PC-3 (cell line): ENCODE measurements around the gene MYO18A. TPM values are rescaled to one million over a fixed set of nuclear protein-coding genes. Genes with fewer than 3 reads are reported as not detected.

ENCODE experiments used
- ATAC-seq: fragments of 200-7000 bp; cut with Tn5 transposase; 2 replicates; pipeline ENCODE4 v1.9.1; 2020; ENCODE audit warnings: mild to moderate bottlenecking, moderate library complexity
- BruUV-seq: library from RNA; stranded (reverse); fragments of 400-500 nt; replicated peaks from 2 replicates; lab custom pipeline; 2021; lab: Mats Ljungman, UMichigan
- CTCF ChIA-PET: fragments of 300-600 bp; sonication (Branson Sonifier 250); formaldehyde crosslinking; loops from one replicate; lab custom pipeline; 2022; ENCODE audit warnings: antibody characterized with exemption; lab: Charles Lee
- POLR2A ChIA-PET: fragments of 300-600 bp; sonication (Branson Sonifier 250); formaldehyde crosslinking; loops from one replicate; lab custom pipeline; 2022; ENCODE audit warnings: antibody characterized with exemption; ENCODE audit not compliant: unreplicated experiment; lab: Charles Lee
- DNase-seq: peaks from one replicate; pipeline ENCODE4 v3.0.0-alpha.2; 2015
- H2AFZ ChIP-seq: fragments of 300-600 bp; sonication (generic); 2 replicates; pipeline ENCODE4 v1.6.0; 2016; ENCODE audit warnings: antibody characterized with exemption, low read length
- H3F3A ChIP-seq: fragments of 300-600 bp; sonication (generic); one replicate; pipeline ENCODE4 v1.6.0; 2017; ENCODE audit warnings: antibody characterized with exemption, low read length, control low read depth, mild to moderate bottlenecking; ENCODE audit not compliant: unreplicated experiment
- H3K27ac ChIP-seq: fragments of 300-600 bp; sonication (generic); 2 replicates; pipeline ENCODE4 v1.5.1; 2016; ENCODE audit warnings: mild to moderate bottlenecking, low read length
- H3K27me3 ChIP-seq: fragments of 300-600 bp; sonication (generic); 2 replicates; pipeline ENCODE4 v1.6.1; 2016; ENCODE audit warnings: low read length, mixed read lengths
- H3K36me3 ChIP-seq: fragments of 300-600 bp; sonication (generic); 2 replicates; pipeline ENCODE4 v1.6.1; 2016; ENCODE audit warnings: low read depth, mixed run types, low read length, mixed read lengths
- H3K4me1 ChIP-seq: fragments of 300-600 bp; sonication (generic); 2 replicates; pipeline ENCODE4 v1.5.1; 2016; ENCODE audit warnings: low read length; ENCODE audit not compliant: insufficient read depth
- H3K4me2 ChIP-seq: fragments of 300-600 bp; sonication (generic); 2 replicates; pipeline ENCODE4 v1.6.0; 2016; ENCODE audit warnings: low read length
- H3K4me3 ChIP-seq: fragments of 300-600 bp; sonication (generic); 2 replicates; pipeline ENCODE4 v1.5.1; 2016; ENCODE audit warnings: mild to moderate bottlenecking, low read length, mixed read lengths
- H3K79me2 ChIP-seq: fragments of 300-600 bp; sonication (generic); 2 replicates; pipeline ENCODE4 v1.6.1; 2017; ENCODE audit warnings: low read length, mixed read lengths
- H3K9ac ChIP-seq: fragments of 300-600 bp; sonication (generic); 2 replicates; pipeline ENCODE4 v1.6.0; 2016; ENCODE audit warnings: mild to moderate bottlenecking, low read length
- H3K9me2 ChIP-seq: fragments of 300-600 bp; sonication (generic); replicated peaks from 2 replicates; pipeline ENCODE4 v1.6.1; 2016; ENCODE audit warnings: mixed run types, low read length, mixed read lengths
- H3K9me3 ChIP-seq: fragments of 300-600 bp; sonication (generic); 2 replicates; pipeline ENCODE4 v1.6.1; 2016; ENCODE audit warnings: low read length, mixed read lengths
- H4K20me1 ChIP-seq: fragments of 300-600 bp; sonication (generic); 2 replicates; pipeline ENCODE4 v1.6.1; 2016; ENCODE audit warnings: low read length, mixed read lengths
- CTCF ChIP-seq: fragments of 300-600 bp; sonication (generic); conservative IDR thresholded peaks from 2 replicates; pipeline ENCODE4 v1.5.1; 2017; ENCODE audit warnings: antibody characterized with exemption, low read depth, mild to moderate bottlenecking, low read length
- EZH2 ChIP-seq: fragments of 300-600 bp; sonication (generic); IDR thresholded peaks from one replicate; pipeline ENCODE4 v1.6.1; 2017; ENCODE audit warnings: antibody characterized with exemption, mild to moderate bottlenecking, low read length; ENCODE audit not compliant: unreplicated experiment
- EZH2phosphoT487 ChIP-seq: fragments of 300-600 bp; sonication (generic); IDR thresholded peaks from 2 replicates; pipeline ENCODE4 v1.6.1; 2018; ENCODE audit warnings: mild to moderate bottlenecking, antibody characterized with exemption, low read length, borderline replicate concordance
- intact Hi-C: fragments of 100-400 bp; cut with micrococcal nuclease; formaldehyde crosslinking; loops from 2 replicates; pipeline ENCODE4 v1.9.0; 2023
- total RNA-seq: library from RNA; depleted of rRNA; stranded (reverse); fragments of >200 nt; gene quantifications from 2 replicates; pipeline ENCODE4 v1.2.3, GENCODE V29; 2014

The MYO18A gene
- total RNA-seq, 1 experiment from 2014 or later, result 28.0 TPM

GRCh38 chr17:29129731-29130130 lies 50.5 kb downstream of the MYO18A start:
- no peaks in the 10 kb centered on the region for H3K9me3 ChIP-seq
- H3K4me2 ChIP-seq, result no peak overlapping the region
- DNase-seq (no peak), ATAC-seq (no peak)
- no peaks in the 10 kb centered on the region for H3K36me3 ChIP-seq
- H3K4me1 ChIP-seq, result peaks cover 19% of the 10 kb centered on the region
- no TSS peak for BruUV-seq
- H3K9me2 ChIP-seq, result no peaks in the 10 kb centered on the region
- TF ChIP-seq CTCF (no peak), EZH2phosphoT487 (no peak), EZH2 (no peak)
- no peaks in the 10 kb centered on the region for H3K79me2 ChIP-seq
- intact Hi-C loops, result no loop called here
- no peaks in the 10 kb centered on the region for H3F3A ChIP-seq
- H2AFZ ChIP-seq, result no peak overlapping the region
- H3K9ac ChIP-seq, result no peak overlapping the region
- H3K27ac ChIP-seq, result no peak overlapping the region
- H3K27me3 ChIP-seq, result no peaks in the 10 kb centered on the region
- POLR2A ChIA-PET, result no interaction called here
- H3K4me3 ChIP-seq, result no peak overlapping the region
- CTCF ChIA-PET, result no interaction called here
- no peaks in the 10 kb centered on the region for H4K20me1 ChIP-seq

- DNase-seq (no peak), ATAC-seq (no peak)
- Histone ChIP-seq H3K4me2 (no peak overlapping the region), H2AFZ (no peak overlapping the region), H3K9me3 (no peaks in the 10 kb centered on the region), H3K4me1 (peaks cover 15% of the 10 kb centered on the region), H3K79me2 (no peaks in the 10 kb centered on the region), H3K27me3 (no peaks in the 10 kb centered on the region), H3F3A (no peaks in the 10 kb centered on the region), H3K36me3 (no peaks in the 10 kb centered on the region), H3K9me2 (no peaks in the 10 kb centered on the region), H3K27ac (no peak overlapping the region), H3K9ac (no peak overlapping the region), H3K4me3 (no peak overlapping the region), H4K20me1 (no peaks in the 10 kb centered on the region)
- TF ChIP-seq EZH2phosphoT487, result no peak
- no peak for TF ChIP-seq CTCF
- no peak for TF ChIP-seq EZH2
- POLR2A ChIA-PET, result no interaction called here
- CTCF ChIA-PET, result no interaction called here
- BruUV-seq, result no TSS peak
- intact Hi-C loops, result no loop called here
These were observed 52.4 kb downstream of the MYO18A start for GRCh38 chr17:29127840-29128239.

DNA sequence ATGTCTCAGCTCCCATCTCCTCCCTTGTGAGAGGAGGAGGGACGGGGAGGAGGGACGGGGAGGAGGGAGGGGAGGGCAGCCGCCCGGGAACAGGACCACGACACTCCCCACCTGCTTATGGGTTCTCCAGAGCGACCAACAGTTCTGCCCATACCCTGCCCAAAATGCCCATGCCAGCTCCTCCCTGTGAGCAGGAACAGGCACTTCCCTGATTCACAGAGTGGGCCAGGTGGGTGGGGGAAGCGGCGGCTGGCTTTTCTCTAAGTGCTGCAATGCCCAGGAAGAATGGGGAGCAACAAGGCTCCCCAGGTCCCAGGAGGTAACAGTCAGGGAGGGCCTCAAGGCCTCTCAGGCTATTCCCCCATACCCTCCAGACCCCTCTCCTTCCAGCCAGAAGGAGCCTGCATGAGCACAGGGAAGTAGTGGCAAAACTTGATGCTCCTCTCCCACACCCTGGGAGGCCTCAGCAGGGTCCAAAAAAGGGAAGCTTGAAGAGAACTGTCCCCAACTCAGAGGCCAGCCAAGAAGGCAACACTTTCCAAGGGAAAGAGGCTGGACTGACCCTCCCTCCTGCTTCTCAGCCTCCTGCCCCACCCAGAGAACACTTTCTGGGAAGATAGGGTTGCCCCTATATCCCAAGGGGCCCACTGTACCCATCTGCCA lies 53.8 kb downstream of the MYO18A start:
- H3K4me1 ChIP-seq, result peaks cover 14% of the 10 kb centered on the region
- BruUV-seq, result no TSS peak
- H3K27ac ChIP-seq, result no peak overlapping the region
- no peak overlapping the region for H3K4me3 ChIP-seq
- CTCF ChIA-PET, result no interaction called here
- no peaks in the 10 kb centered on the region for H3K79me2 ChIP-seq
- no peaks in the 10 kb centered on the region for H4K20me1 ChIP-seq
- H3K9me2 ChIP-seq, result no peaks in the 10 kb centered on the region
- H3K27me3 ChIP-seq, result no peaks in the 10 kb centered on the region
- H3K4me2 ChIP-seq, result no peak overlapping the region
- no peak overlapping the region for H2AFZ ChIP-seq
- TF ChIP-seq EZH2 (no peak), CTCF (no peak), EZH2phosphoT487 (no peak)
- POLR2A ChIA-PET, result no interaction called here
- H3K9ac ChIP-seq, result no peak overlapping the region
- ATAC-seq (no peak), DNase-seq (no peak)
- no peaks in the 10 kb centered on the region for H3K36me3 ChIP-seq
- no peaks in the 10 kb centered on the region for H3K9me3 ChIP-seq
- H3F3A ChIP-seq, result no peaks in the 10 kb centered on the region
- intact Hi-C loops, result no loop called here
